Smooth muscle cell (in vitro differentiated cells): ENCODE results near the gene GNL3. TPM values are rescaled to one million over a fixed set of nuclear protein-coding genes. Genes with fewer than 3 reads are reported as not detected.

Experiments used
- DNase-seq: peaks from one replicate; lab custom pipeline; 2025; ENCODE audit not compliant: unreplicated experiment; lab: John Stamatoyannopoulos, UW
- H2AFZ ChIP-seq: fragments of 200-600 bp; sonication (generic); 2 replicates; pipeline ENCODE4 v1.6.0; 2016; ENCODE audit warnings: antibody characterized with exemption, low read depth, mild to moderate bottlenecking
- H3F3A ChIP-seq: fragments of 200-600 bp; sonication (generic); 2 replicates; pipeline ENCODE4 v1.6.0; 2017; ENCODE audit warnings: antibody characterized with exemption, low read depth
- H3K27ac ChIP-seq: fragments of 200-600 bp; sonication (generic); 2 replicates; pipeline ENCODE4 v1.5.1; 2016; ENCODE audit warnings: low read depth, mild to moderate bottlenecking
- H3K27me3 ChIP-seq: fragments of 200-600 bp; sonication (generic); 2 replicates; pipeline ENCODE4 v1.6.1; 2016; ENCODE audit warnings: low read depth, mild to moderate bottlenecking
- H3K36me3 ChIP-seq: fragments of 200-600 bp; sonication (generic); 2 replicates; pipeline ENCODE4 v1.5.1; 2016; ENCODE audit warnings: low read depth
- H3K4me1 ChIP-seq: fragments of 200-600 bp; sonication (generic); 2 replicates; pipeline ENCODE4 v1.5.1; 2016; ENCODE audit warnings: low read depth
- H3K4me2 ChIP-seq: fragments of 200-600 bp; sonication (generic); 2 replicates; pipeline ENCODE4 v1.6.0; 2016; ENCODE audit warnings: mild to moderate bottlenecking
- H3K4me3 ChIP-seq: fragments of 200-600 bp; sonication (generic); 2 replicates; pipeline ENCODE4 v1.5.1; 2016; ENCODE audit warnings: mild to moderate bottlenecking
- H3K79me2 ChIP-seq: fragments of 200-600 bp; sonication (generic); 2 replicates; pipeline ENCODE4 v1.6.0; 2016; ENCODE audit warnings: low read depth, mild to moderate bottlenecking
- H3K9ac ChIP-seq: fragments of 200-600 bp; sonication (generic); 2 replicates; pipeline ENCODE4 v1.6.0; 2016; ENCODE audit warnings: low read depth
- H3K9me3 ChIP-seq: fragments of 200-600 bp; sonication (generic); replicated peaks from 2 replicates; pipeline ENCODE4 v1.5.1; 2016; ENCODE audit warnings: low read depth
- H4K20me1 ChIP-seq: fragments of 200-600 bp; sonication (generic); 2 replicates; pipeline ENCODE4 v1.6.0; 2016; ENCODE audit warnings: low read depth
- CTCF ChIP-seq: fragments of 200-600 bp; sonication (generic); IDR thresholded peaks from 2 replicates; pipeline ENCODE4 v1.5.1; 2017; ENCODE audit warnings: borderline replicate concordance, mild to moderate bottlenecking, antibody characterized with exemption; ENCODE audit not compliant: insufficient read depth, poor library complexity, severe bottlenecking
- WGBS: methylation state at CpG from one replicate; pipeline ENCODE4 v1.1.7; 2016; ENCODE audit warnings: low lambda C conversion rate; 5-methylcytosine and 5-hydroxymethylcytosine counted together
- polyA plus RNA-seq: library from polyadenylated mRNA; unstranded; fragments of >200 nt; fragmentation: Nextera tagmentation; extraction: Ambion mirVana; gene quantifications from 2 replicates; pipeline ENCODE4 v1.2.1, GENCODE V29; 2016
- total RNA-seq: library from RNA; depleted of rRNA; stranded (reverse); fragments of >200 nt; gene quantifications from 2 replicates; pipeline ENCODE4 v1.2.3, GENCODE V29; 2014

The GNL3 gene
- total and polyA plus RNA-seq, 2 experiments from 2014 or later = 106 to 131 TPM

GRCh38 chr3:52695798-52696671, 10.2 kb downstream of the GNL3 start:
- peaks cover 36% of the 10 kb centered on the region for H3K36me3 ChIP-seq
- TF ChIP-seq CTCF = no peak
- H3K4me1 ChIP-seq = no peaks in the 10 kb centered on the region
- no peaks in the 10 kb centered on the region for H3K9me3 ChIP-seq
- DNase-seq = no peak
- peaks cover 32% of the 10 kb centered on the region for H4K20me1 ChIP-seq
- peaks cover 30% of the 10 kb centered on the region for H3K79me2 ChIP-seq
- no peak overlapping the region for H3K4me2 ChIP-seq
- no peak overlapping the region for H3K4me3 ChIP-seq
- H3K9ac ChIP-seq = no peak overlapping the region
- H3K27me3 ChIP-seq = no peaks in the 10 kb centered on the region
- H3F3A ChIP-seq = peaks cover 52% of the 10 kb centered on the region
- 97% methylated on average over 4 of the region's 4 CpGs for WGBS
- peak overlapping the region; percentile 58 for H3K27ac ChIP-seq
- H2AFZ ChIP-seq = no peak overlapping the region

GRCh38 chr3:52696830-52697631, 11.2 kb downstream of the GNL3 start:
- no peak for DNase-seq
- Histone ChIP-seq H3K4me2 (no peak overlapping the region), H3F3A (peaks cover 52% of the 10 kb centered on the region), H3K9ac (no peak overlapping the region), H3K27ac (peak overlapping the region; percentile 58), H2AFZ (no peak overlapping the region), H3K4me3 (no peak overlapping the region), H3K79me2 (peaks cover 40% of the 10 kb centered on the region), H4K20me1 (peaks cover 40% of the 10 kb centered on the region), H3K9me3 (no peaks in the 10 kb centered on the region), H3K27me3 (no peaks in the 10 kb centered on the region), H3K36me3 (peaks cover 31% of the 10 kb centered on the region), H3K4me1 (no peaks in the 10 kb centered on the region)
- 93% methylated on average over 2 of the region's 2 CpGs for WGBS
- TF ChIP-seq CTCF = no peak

- no peak for TF ChIP-seq CTCF
- Histone ChIP-seq H3K4me2 (no peak overlapping the region), H3K9me3 (no peaks in the 10 kb centered on the region), H3K79me2 (peaks cover 46% of the 10 kb centered on the region), H2AFZ (no peak overlapping the region), H3K27ac (peak overlapping the region; percentile 58), H4K20me1 (peaks cover 40% of the 10 kb centered on the region), H3K27me3 (no peaks in the 10 kb centered on the region), H3K9ac (no peak overlapping the region), H3F3A (peaks cover 52% of the 10 kb centered on the region), H3K4me3 (no peak overlapping the region), H3K4me1 (no peaks in the 10 kb centered on the region), H3K36me3 (peaks cover 30% of the 10 kb centered on the region)
- 93% methylated on average over 4 of the region's 4 CpGs for WGBS
- no peak for DNase-seq
Measured at GRCh38 chr3:52697632-52697965, 11.8 kb downstream of the GNL3 start.
